WERI-Rb-1 (cell line): ENCODE measurements around the gene ZNF410.
A peak's percentile ranks its signal among the peaks of the same experiment; 100 is the strongest.

Source experiments
- DNase-seq: peaks from one replicate; pipeline ENCODE4 v3.0.0-alpha.2; 2020
- H3K27ac ChIP-seq: fragments of 250-450 bp; sonication (Bioruptor Pico); 2 replicates; pipeline ENCODE4 v1.5.1; 2020; ENCODE audit warnings: mild to moderate bottlenecking, moderate library complexity
- H3K27me3 ChIP-seq: fragments of 250-450 bp; sonication (Bioruptor Pico); 2 replicates; pipeline ENCODE4 v1.5.1; 2021; ENCODE audit warnings: mild to moderate bottlenecking, low read depth, moderate library complexity; ENCODE audit not compliant: insufficient read depth, severe bottlenecking
- H3K36me3 ChIP-seq: fragments of 250-450 bp; sonication (Bioruptor Pico); 2 replicates; pipeline ENCODE4 v1.5.1; 2020; ENCODE audit warnings: mild to moderate bottlenecking, moderate library complexity
- H3K4me3 ChIP-seq: 2 replicates; pipeline ENCODE4 v1.5.1; 2011; ENCODE audit warnings: low read depth, mild to moderate bottlenecking, control low read depth, low read length
- H3K9me3 ChIP-seq: fragments of 250-450 bp; sonication (Bioruptor Pico); 2 replicates; pipeline ENCODE4 v1.5.1; 2021; ENCODE audit warnings: mild to moderate bottlenecking, moderate library complexity; ENCODE audit not compliant: severe bottlenecking
- TF ChIP-seq, protein P1 (sequence below): IDR thresholded peaks from 2 replicates; pipeline ENCODE4 v1.5.1; 2011; ENCODE audit warnings: low read depth, mild to moderate bottlenecking, control low read depth, inconsistent platforms, low read length

ZNF410 gene

DNA sequence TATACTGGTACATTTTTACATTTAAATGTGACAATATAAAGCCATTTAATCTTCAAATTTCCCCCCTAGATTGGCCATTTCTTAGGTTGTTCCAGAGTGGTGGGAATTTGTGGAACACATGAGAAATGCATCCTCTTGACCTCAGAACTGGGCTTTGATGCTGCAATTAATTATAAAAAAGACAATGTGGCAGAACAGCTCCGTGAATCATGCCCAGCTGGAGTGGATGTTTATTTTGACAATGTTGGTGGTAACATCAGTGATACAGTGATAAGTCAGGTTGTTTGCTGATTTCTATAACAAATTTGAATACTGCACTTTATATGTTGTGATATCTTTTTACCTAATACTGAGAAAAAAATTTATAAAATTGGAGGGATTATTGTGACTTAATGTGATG, 7.6 kb upstream of the ZNF410 start:
- Histone ChIP-seq H3K27me3 (no peaks in the 10 kb centered on the region), H3K9me3 (no peaks in the 10 kb centered on the region), H3K4me3 (no peak overlapping the region), H3K27ac (no peak overlapping the region), H3K36me3 (peaks cover 6% of the 10 kb centered on the region)
- TF ChIP-seq, protein P1, sequence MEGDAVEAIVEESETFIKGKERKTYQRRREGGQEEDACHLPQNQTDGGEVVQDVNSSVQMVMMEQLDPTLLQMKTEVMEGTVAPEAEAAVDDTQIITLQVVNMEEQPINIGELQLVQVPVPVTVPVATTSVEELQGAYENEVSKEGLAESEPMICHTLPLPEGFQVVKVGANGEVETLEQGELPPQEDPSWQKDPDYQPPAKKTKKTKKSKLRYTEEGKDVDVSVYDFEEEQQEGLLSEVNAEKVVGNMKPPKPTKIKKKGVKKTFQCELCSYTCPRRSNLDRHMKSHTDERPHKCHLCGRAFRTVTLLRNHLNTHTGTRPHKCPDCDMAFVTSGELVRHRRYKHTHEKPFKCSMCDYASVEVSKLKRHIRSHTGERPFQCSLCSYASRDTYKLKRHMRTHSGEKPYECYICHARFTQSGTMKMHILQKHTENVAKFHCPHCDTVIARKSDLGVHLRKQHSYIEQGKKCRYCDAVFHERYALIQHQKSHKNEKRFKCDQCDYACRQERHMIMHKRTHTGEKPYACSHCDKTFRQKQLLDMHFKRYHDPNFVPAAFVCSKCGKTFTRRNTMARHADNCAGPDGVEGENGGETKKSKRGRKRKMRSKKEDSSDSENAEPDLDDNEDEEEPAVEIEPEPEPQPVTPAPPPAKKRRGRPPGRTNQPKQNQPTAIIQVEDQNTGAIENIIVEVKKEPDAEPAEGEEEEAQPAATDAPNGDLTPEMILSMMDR, result no peak
- no peak for DNase-seq

DNA sequence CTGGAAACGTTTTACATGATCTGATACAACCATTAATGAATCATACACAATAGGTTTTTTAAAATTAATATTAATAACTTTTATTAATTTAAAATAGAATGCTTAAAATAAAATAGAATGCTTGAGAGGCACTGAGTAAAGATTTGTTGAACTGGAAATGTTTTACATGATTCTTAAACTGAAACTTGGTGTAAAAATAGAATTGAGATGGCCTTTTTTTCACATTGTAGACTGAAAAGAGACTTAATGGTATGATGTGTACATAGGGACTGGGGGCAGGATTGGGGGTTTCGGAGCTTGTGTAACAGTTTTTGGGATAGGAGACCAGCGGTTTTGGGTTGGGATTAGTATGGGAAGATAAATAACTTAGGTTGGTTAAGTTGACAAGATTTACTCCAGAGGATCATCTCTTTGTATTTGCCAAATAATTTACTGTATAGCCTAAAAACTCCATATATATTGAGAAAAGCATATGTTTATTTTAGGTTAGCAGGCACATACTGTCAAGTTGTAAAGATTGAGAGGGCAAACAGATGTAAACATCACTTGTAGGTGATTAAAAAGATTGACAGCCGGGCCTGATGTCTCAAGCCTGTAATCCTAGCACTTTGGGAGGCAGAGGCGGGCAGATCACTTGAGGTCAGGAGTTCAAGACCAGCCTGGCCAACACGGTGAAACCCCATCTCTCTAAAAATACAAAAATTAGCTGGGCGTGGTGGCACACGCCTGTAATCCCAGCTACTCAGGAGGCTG, 2.0 kb upstream of the ZNF410 start:
- Histone ChIP-seq H3K4me3 (no peak overlapping the region), H3K27me3 (no peaks in the 10 kb centered on the region), H3K27ac (no peak overlapping the region), H3K36me3 (peaks cover 3% of the 10 kb centered on the region; the same call in 1 of the 2 replicates), H3K9me3 (no peaks in the 10 kb centered on the region)
- no peak for DNase-seq
- TF ChIP-seq, protein P1, result no peak

DNA sequence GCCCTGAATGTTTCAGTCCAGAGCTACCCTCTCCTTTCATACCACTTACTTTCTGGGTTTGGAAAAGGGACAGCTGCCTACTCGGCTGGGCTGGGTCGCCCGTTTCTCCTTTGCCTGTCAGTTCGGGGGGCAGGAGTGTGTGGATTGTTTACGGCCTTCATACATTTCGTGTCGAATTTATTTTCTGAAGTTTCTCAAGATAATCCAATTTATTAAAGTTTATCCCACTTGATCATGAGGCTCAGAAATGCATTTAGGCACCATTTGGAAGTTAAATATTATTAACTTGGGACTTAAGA, 608 bp downstream of the ZNF410 start:
- H3K36me3 ChIP-seq, result peaks cover 17% of the 10 kb centered on the region
- no peaks in the 10 kb centered on the region for H3K27me3 ChIP-seq
- DNase-seq, result no peak
- TF ChIP-seq, protein P1, result no peak
- H3K9me3 ChIP-seq, result no peaks in the 10 kb centered on the region
- peak overlapping the region; percentile 83 for H3K4me3 ChIP-seq
- H3K27ac ChIP-seq, result peak overlapping the region; percentile 84

DNA sequence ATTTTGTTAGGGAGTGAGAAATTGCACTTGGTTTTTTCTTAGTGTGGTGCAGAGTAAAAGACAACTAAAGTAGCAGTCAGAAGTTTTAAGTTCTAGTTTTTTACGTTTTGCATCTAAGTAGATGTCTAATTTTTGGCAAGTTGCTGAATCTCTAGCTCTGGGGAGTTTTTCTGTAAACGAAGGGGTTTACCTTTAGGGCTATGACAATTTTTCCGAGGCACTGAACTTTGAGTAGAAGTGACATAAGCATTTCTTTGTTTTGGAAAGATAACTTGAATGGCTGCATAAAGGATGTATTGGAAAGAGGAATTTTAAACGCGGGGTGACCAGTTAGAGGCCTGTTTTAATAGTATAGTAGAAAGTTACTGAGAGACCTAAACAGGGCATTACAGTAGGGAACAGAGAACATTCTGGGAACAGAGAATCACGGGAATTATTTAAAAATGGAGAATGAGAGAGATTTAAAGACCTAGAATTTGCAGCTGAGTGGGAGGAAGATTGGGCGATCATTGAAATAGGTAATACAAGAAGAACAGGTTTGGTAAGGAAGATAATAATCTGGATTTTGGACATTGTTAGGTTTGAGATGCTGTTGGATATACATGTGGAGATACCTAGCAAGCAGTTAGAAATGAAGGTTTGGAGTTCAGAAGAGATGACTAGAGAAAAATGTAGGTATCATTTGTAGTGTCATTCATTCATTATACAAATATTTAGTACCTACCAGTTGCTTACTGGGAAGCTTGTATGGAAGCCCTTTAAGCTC, 1.2 kb downstream of the ZNF410 start:
- TF ChIP-seq, protein P1, result no peak
- no peak for DNase-seq
- no peaks in the 10 kb centered on the region for H3K27me3 ChIP-seq
- H3K27ac ChIP-seq, result no peak overlapping the region; the same call in 1 of the 2 replicates
- peaks cover 21% of the 10 kb centered on the region for H3K36me3 ChIP-seq
- H3K9me3 ChIP-seq, result no peaks in the 10 kb centered on the region
- peak overlapping the region; percentile 83 for H3K4me3 ChIP-seq

DNA sequence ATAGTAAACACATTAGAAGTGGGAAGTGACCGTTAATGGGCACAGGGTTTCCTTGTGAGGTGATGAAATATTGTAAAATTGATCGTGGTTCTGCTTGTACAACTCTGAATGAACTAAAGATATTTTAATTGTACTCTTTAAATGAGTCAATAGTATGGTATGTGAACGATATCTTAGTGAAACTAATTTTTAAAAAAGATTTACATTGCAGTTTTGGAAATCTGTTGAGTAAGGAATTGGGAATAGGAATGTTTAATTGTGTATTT, 1.7 kb downstream of the ZNF410 start:
- no peaks in the 10 kb centered on the region for H3K27me3 ChIP-seq
- H3K4me3 ChIP-seq, result no peak overlapping the region
- no peaks in the 10 kb centered on the region for H3K9me3 ChIP-seq
- peaks cover 26% of the 10 kb centered on the region for H3K36me3 ChIP-seq
- H3K27ac ChIP-seq, result no peak overlapping the region
- TF ChIP-seq, protein P1, result no peak
- DNase-seq, result no peak
